OCI-LY1 (cell line): ENCODE results near the gene DCTN4.

Source experiments
- H2AFZ ChIP-seq: fragments of 200-600 bp; sonication (generic), shearing (Covaris generic); 2 replicates; pipeline ENCODE4 v1.6.0; 2014; ENCODE audit warnings: antibody characterized with exemption, mild to moderate bottlenecking, low read length
- H3F3A ChIP-seq: fragments of 200-600 bp; sonication (generic), shearing (Covaris generic); 2 replicates; pipeline ENCODE4 v1.6.0; 2014; ENCODE audit warnings: mild to moderate bottlenecking, antibody characterized with exemption, low read length, moderate library complexity; ENCODE audit not compliant: insufficient read depth
- H3K27ac ChIP-seq: fragments of 200-600 bp; sonication (generic); 2 replicates; pipeline ENCODE4 v1.5.1; 2014; ENCODE audit warnings: low read length, mixed run types, mild to moderate bottlenecking, low read depth; ENCODE audit not compliant: poor library complexity, severe bottlenecking
- H3K27me3 ChIP-seq: fragments of 200-600 bp; sonication (generic); 2 replicates; pipeline ENCODE4 v1.6.0; 2014; ENCODE audit warnings: antibody characterized with exemption, mild to moderate bottlenecking, low read length, moderate library complexity; ENCODE audit not compliant: insufficient read depth
- H3K36me3 ChIP-seq: fragments of 200-600 bp; sonication (generic); 2 replicates; pipeline ENCODE4 v1.6.1; 2014; ENCODE audit warnings: mild to moderate bottlenecking, antibody characterized with exemption, low read length, moderate library complexity, mixed read lengths; ENCODE audit not compliant: insufficient read depth
- H3K4me1 ChIP-seq: fragments of 200-600 bp; sonication (generic); 2 replicates; pipeline ENCODE4 v1.5.1; 2014; ENCODE audit warnings: mild to moderate bottlenecking, low read length, moderate library complexity; ENCODE audit not compliant: insufficient read depth, severe bottlenecking
- H3K4me2 ChIP-seq: fragments of 200-600 bp; sonication (generic), shearing (Covaris generic); 2 replicates; pipeline ENCODE4 v1.6.1; 2014; ENCODE audit warnings: low read length
- H3K4me3 ChIP-seq: fragments of 200-600 bp; sonication (generic); 2 replicates; pipeline ENCODE4 v1.5.1; 2014; ENCODE audit warnings: low read length, low read depth, mild to moderate bottlenecking, mixed read lengths; ENCODE audit not compliant: poor library complexity, severe bottlenecking
- H3K79me2 ChIP-seq: fragments of 200-600 bp; shearing (Covaris generic); 2 replicates; pipeline ENCODE4 v1.6.1; 2016; ENCODE audit warnings: mixed run types, low read length, mixed read lengths; ENCODE audit not compliant: insufficient read depth
- H3K9ac ChIP-seq: fragments of 200-600 bp; sonication (generic), shearing (Covaris generic); 2 replicates; pipeline ENCODE4 v1.6.1; 2014; ENCODE audit warnings: mild to moderate bottlenecking, low read length, mixed read lengths
- H3K9me2 ChIP-seq: fragments of 200-600 bp; sonication (generic), shearing (Covaris generic); 2 replicates; pipeline ENCODE4 v1.6.1; 2014; ENCODE audit warnings: low read depth, mild to moderate bottlenecking, low read length, mixed read lengths
- H3K9me3 ChIP-seq: fragments of 200-600 bp; shearing (Covaris generic); 2 replicates; pipeline ENCODE4 v1.6.1; 2014; ENCODE audit warnings: low read length, mixed read lengths
- H4K20me1 ChIP-seq: fragments of 200-600 bp; sonication (generic), shearing (Covaris generic); 2 replicates; pipeline ENCODE4 v1.6.0; 2016; ENCODE audit warnings: mild to moderate bottlenecking, low read length; ENCODE audit not compliant: insufficient read depth
- CTCF ChIP-seq: fragments of 200-600 bp; sonication (generic), shearing (Covaris generic); IDR thresholded peaks from 2 replicates; pipeline ENCODE4 v1.5.1; 2017; ENCODE audit warnings: mild to moderate bottlenecking, antibody characterized with exemption, low read length, moderate library complexity, mixed read lengths
- EZH2 ChIP-seq: fragments of 200-600 bp; sonication (generic), shearing (Covaris generic); IDR thresholded peaks from 2 replicates; pipeline ENCODE4 v1.8.0; 2017; ENCODE audit warnings: borderline replicate concordance, mixed run types, mild to moderate bottlenecking, antibody characterized with exemption, low read length, moderate library complexity, mixed read lengths

The DCTN4 gene

DNA sequence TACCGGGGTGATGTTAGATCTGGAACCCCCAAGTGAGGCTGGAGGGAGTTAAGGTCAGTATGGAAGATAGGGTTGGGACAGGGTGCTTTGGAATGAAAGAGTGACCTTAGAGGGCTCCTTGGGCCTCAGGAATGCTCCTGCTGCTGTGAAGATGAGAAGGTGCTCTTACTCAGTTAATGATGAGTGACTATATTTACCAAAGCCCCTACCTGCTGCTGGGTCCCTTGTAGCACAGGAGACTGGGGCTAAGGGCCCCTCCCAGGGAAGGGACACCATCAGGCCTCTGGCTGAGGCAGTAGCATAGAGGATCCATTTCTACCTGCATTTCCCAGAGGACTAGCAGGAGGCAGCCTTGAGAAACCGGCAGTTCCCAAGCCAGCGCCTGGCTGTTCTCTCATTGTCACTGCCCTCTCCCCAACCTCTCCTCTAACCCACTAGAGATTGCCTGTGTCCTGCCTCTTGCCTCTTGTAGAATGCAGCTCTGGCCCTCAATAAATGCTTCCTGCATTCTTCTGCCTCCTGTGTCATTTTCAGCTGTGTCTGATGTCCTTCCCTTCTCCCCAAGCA lies 100.0 kb downstream of the DCTN4 start:
- TF ChIP-seq CTCF: no peak
- TF ChIP-seq EZH2: no peak
- no peak overlapping the region for H2AFZ ChIP-seq

More for the DNA sequence above, 100.0 kb downstream of the DCTN4 start:
- Histone ChIP-seq H3K9me2 (no peaks in the 10 kb centered on the region), H3K27me3 (0 out of 2 replicates have a peak, but pooled peaks cover 6% of the 10 kb centered on the region), H3F3A (no peaks in the 10 kb centered on the region), H3K36me3 (no peaks in the 10 kb centered on the region), H4K20me1 (no peaks in the 10 kb centered on the region), H3K79me2 (no peaks in the 10 kb centered on the region), H3K27ac (no peak overlapping the region), H3K9me3 (no peaks in the 10 kb centered on the region), H3K4me3 (no peak overlapping the region), H3K4me2 (no peak overlapping the region), H3K4me1 (peaks cover 6% of the 10 kb centered on the region), H3K9ac (no peak overlapping the region)
